Brain microvascular endothelial cell (primary cell): ENCODE measurements around the gene GCFC2.
"Not testable (repeated sequence)": the region's sequence is repeated elsewhere in the genome, so short reads cannot be mapped to it uniquely, and the experiment has no call there.

ENCODE experiments used
- DNase-seq: peaks from one replicate; pipeline ENCODE4 v3.0.0-alpha.2; 2020
- H3K27ac ChIP-seq: fragments of 250-450 bp; sonication (Bioruptor Pico); 2 replicates; pipeline ENCODE4 v1.5.1; 2020; ENCODE audit warnings: mild to moderate bottlenecking, moderate library complexity
- H3K27me3 ChIP-seq: fragments of 250-450 bp; sonication (Bioruptor Pico); replicated peaks from 2 replicates; pipeline ENCODE4 v1.5.1; 2020; ENCODE audit warnings: mild to moderate bottlenecking
- H3K36me3 ChIP-seq: fragments of 250-450 bp; sonication (Bioruptor Pico); replicated peaks from 2 replicates; pipeline ENCODE4 v1.5.1; 2020; ENCODE audit warnings: mild to moderate bottlenecking
- H3K4me3 ChIP-seq: 2 replicates; pipeline ENCODE4 v1.5.1; 2011; ENCODE audit warnings: low read depth, mild to moderate bottlenecking, control low read depth, low read length, moderate library complexity
- in situ Hi-C: cut with HindIII; loops from 2 replicates; pipeline ENCODE4 v1.10.0; 2017; ENCODE audit warnings: low sequenced_read_pairs, low pct_ligation_motif_present
- TF ChIP-seq, protein P1 (sequence below): IDR thresholded peaks from 2 replicates; pipeline ENCODE4 v1.5.1; 2011; ENCODE audit warnings: low read depth, mild to moderate bottlenecking, moderate library complexity, low read length, control low read depth, inconsistent platforms; ENCODE audit errors: missing control alignments

GCFC2 gene

DNA sequence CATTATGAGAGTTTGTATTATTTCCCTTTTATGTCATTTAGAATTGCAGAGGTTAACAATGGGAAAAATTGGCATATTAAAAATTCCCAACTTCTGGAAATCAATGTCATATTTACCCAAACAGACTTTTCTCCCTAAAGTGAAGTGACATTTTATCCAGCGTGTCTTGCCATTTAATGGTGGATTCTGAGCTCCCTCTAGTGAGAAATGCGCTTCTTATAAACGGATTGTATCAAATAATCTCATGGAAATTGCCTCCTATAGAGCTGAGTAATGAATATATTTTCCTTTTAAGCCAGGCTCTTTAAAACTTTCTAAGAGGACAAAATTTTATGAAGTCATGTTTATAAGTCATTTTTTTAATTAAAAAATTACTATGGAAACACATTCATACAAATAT is 5.7 kb upstream of the GCFC2 start:
- Histone ChIP-seq H3K36me3 (no peaks in the 10 kb centered on the region), H3K27me3 (no peaks in the 10 kb centered on the region), H3K4me3 (no peak overlapping the region), H3K27ac (no peak overlapping the region)
- no peak for DNase-seq
- in situ Hi-C loops: no loop called here
- TF ChIP-seq, protein P1, sequence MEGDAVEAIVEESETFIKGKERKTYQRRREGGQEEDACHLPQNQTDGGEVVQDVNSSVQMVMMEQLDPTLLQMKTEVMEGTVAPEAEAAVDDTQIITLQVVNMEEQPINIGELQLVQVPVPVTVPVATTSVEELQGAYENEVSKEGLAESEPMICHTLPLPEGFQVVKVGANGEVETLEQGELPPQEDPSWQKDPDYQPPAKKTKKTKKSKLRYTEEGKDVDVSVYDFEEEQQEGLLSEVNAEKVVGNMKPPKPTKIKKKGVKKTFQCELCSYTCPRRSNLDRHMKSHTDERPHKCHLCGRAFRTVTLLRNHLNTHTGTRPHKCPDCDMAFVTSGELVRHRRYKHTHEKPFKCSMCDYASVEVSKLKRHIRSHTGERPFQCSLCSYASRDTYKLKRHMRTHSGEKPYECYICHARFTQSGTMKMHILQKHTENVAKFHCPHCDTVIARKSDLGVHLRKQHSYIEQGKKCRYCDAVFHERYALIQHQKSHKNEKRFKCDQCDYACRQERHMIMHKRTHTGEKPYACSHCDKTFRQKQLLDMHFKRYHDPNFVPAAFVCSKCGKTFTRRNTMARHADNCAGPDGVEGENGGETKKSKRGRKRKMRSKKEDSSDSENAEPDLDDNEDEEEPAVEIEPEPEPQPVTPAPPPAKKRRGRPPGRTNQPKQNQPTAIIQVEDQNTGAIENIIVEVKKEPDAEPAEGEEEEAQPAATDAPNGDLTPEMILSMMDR: no peak

DNA sequence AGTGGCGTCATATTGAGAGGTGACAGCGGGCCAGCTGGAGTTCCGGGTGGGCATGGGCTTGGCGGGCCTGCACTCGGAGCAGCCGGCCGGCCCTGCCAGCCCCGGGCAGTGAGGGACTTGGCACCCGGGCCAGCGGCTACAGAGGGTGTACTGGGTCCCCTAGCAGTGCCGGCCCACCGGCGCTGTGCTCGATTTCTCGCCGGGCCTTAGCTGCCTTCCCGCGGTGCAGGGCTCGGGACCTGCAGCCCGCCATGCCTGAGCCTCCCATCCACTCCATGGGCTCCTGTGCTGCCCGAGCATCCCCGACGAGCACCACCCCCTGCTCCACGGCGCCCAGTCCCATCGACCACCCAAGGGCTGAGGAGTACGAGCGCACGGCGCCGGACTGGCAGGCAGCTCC is 875 bp upstream of the GCFC2 start:
- DNase-seq, H3K4me3 ChIP-seq, H3K27me3 ChIP-seq, H3K36me3 ChIP-seq, H3K27ac ChIP-seq, in situ Hi-C loops: not testable (repeated sequence)

DNA sequence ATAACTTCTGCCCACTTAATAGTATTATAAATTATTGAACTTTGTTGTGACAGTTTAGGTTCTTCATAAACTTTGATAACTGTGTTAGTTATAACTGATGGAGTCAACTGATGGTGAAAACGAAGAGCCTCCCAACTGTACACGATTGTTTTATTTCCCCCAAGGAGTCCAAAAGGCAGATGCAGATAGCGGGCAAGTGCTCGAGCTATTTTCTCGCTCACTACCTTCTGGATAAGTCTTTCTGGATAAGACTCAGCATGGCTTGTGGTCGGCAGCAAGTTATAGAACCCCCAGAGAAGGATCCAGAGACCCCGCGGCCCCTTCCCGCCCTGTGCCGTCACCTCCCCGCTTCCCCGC is 517 bp downstream of the GCFC2 start:
- no peak for DNase-seq
- H3K36me3 ChIP-seq: no peaks in the 10 kb centered on the region
- peak overlapping the region; percentile 75 for H3K27ac ChIP-seq
- peak overlapping the region; percentile 72 for H3K4me3 ChIP-seq
- TF ChIP-seq, protein P1: no peak
- in situ Hi-C loops: no loop called here
- no peaks in the 10 kb centered on the region for H3K27me3 ChIP-seq

DNA sequence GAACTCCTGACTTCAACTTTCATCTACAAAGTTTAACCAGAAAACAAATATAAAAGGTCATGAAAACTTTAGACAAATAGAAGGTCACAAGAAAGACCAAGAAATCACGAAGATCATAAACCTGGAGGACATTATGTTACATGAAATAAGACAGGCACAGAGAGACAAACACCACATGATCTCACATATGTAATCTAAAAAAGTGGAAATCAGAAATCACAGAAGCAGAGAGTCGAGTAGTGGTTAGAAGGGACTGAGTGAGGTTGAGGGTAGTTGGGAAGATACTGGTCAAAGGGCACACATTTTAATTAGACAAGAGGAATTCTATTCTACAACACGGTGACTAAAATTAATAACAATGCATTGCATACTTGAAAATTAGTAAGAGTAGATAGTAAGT is 1.4 kb downstream of the GCFC2 start:
- TF ChIP-seq, protein P1: no peak
- no peak overlapping the region for H3K4me3 ChIP-seq
- no peak overlapping the region for H3K27ac ChIP-seq
- in situ Hi-C loops: no loop called here
- no peak for DNase-seq
- H3K27me3 ChIP-seq: no peaks in the 10 kb centered on the region
- H3K36me3 ChIP-seq: no peaks in the 10 kb centered on the region

DNA sequence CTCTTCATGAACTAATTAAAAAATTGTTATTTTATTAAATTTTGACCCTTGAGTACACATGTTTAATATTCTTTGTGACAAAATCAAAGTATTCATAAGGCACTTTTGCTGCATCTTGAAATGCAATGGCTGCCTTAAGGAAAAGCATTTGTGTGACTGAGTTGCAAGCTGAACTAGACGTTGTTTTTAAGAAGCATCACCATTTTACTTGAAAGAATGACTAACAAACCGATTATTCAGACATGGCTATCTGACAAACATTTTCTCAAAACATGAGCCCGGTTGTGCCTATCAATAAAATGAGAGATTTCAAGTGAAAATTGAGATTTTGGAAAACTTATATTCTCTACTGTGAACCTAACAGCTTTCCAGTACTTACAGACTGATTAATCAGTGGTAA is 2.8 kb downstream of the GCFC2 start:
- Histone ChIP-seq H3K4me3 (no peak overlapping the region), H3K27ac (no peak overlapping the region), H3K27me3 (no peaks in the 10 kb centered on the region), H3K36me3 (no peaks in the 10 kb centered on the region)
- DNase-seq: no peak
- in situ Hi-C loops: no loop called here
- TF ChIP-seq, protein P1: no peak

DNA sequence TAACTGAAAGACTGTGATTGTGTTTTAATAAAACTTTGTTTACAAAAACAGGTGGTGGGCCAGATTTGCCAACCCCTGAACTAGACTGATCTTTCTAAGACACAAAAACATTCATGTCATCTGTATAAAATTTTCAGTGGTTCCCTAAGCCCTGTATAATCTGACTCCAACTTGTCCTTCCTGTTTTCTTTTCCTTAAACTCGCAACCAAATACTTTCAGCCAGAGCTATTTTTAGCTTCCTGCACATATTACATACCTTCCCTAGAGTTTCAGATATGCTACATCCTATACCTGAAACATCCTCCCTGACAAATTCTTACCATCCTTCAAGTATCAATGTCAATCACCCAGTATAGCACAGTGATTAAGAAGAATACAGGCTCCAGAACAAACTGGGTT is 4.8 kb downstream of the GCFC2 start:
- Histone ChIP-seq H3K4me3 (no peak overlapping the region), H3K36me3 (peaks cover 5% of the 10 kb centered on the region), H3K27ac (no peak overlapping the region), H3K27me3 (no peaks in the 10 kb centered on the region)
- in situ Hi-C loops: no loop called here
- TF ChIP-seq, protein P1: no peak
- no peak for DNase-seq
